Neuronal stem cell (in vitro differentiated cells): ENCODE results near the gene DNAJA3.
A peak's percentile ranks its signal among the peaks of the same experiment; 100 is the strongest.

Experiments used
- DNase-seq: peaks from one replicate; pipeline ENCODE4 v3.0.0-alpha.2; 2013; ENCODE audit warnings: low spot score
- H2AFZ ChIP-seq: one replicate; pipeline ENCODE4 v1.6.1; 2013; ENCODE audit warnings: mild to moderate bottlenecking, low read length, inconsistent platforms
- H2AK5ac ChIP-seq: 2 replicates; pipeline ENCODE4 v1.6.1; 2013; ENCODE audit warnings: low read depth, mild to moderate bottlenecking, inconsistent platforms, low read length, moderate library complexity, mixed read lengths
- H2BK120ac ChIP-seq: 2 replicates; pipeline ENCODE4 v1.6.1; 2013; ENCODE audit warnings: low read depth, mild to moderate bottlenecking, inconsistent platforms, low read length, moderate library complexity, mixed read lengths
- H2BK12ac ChIP-seq: one replicate; pipeline ENCODE4 v1.6.1; 2013; ENCODE audit warnings: low read length, inconsistent platforms
- H2BK15ac ChIP-seq: 2 replicates; pipeline ENCODE4 v1.6.1; 2013; ENCODE audit warnings: mild to moderate bottlenecking, low read length, inconsistent platforms, mixed read lengths
- H2BK5ac ChIP-seq: one replicate; pipeline ENCODE4 v1.6.1; 2013; ENCODE audit warnings: inconsistent platforms, mild to moderate bottlenecking, low read length, moderate library complexity
- H3K14ac ChIP-seq: one replicate; pipeline ENCODE4 v1.6.1; 2013; ENCODE audit warnings: low read length, inconsistent platforms
- H3K18ac ChIP-seq: 2 replicates; pipeline ENCODE4 v1.6.1; 2013; ENCODE audit warnings: low read length, inconsistent platforms
- H3K23ac ChIP-seq: 2 replicates; pipeline ENCODE4 v1.6.1; 2013; ENCODE audit warnings: low read depth, mild to moderate bottlenecking, mixed read lengths, low read length, inconsistent platforms; ENCODE audit not compliant: poor library complexity
- H3K27ac ChIP-seq: replicated peaks from 3 replicates; pipeline ENCODE4 v1.5.1; 2013; ENCODE audit warnings: low read length, inconsistent platforms
- H3K27me3 ChIP-seq, 3 experiments: 2 replicates each; pipeline ENCODE4 v1.6.1; 2013; ENCODE audit warnings: low read length in 3 of 3, mild to moderate bottlenecking in 2 of 3, inconsistent platforms in 1 of 3, low read depth in 1 of 3, mixed read lengths in 1 of 3, moderate library complexity in 1 of 3; ENCODE audit not compliant: control insufficient read depth in 3 of 3, insufficient read depth in 3 of 3
- H3K36me3 ChIP-seq, 2 donors: replicated peaks in 1 of 2; 2 replicates each; pipeline ENCODE4 v1.6.1; 2013; ENCODE audit warnings: low read length in 2 of 2; ENCODE audit not compliant: control insufficient read depth in 2 of 2, insufficient read depth in 2 of 2
- H3K4ac ChIP-seq: 2 replicates; pipeline ENCODE4 v1.6.1; 2013; ENCODE audit warnings: inconsistent platforms, mild to moderate bottlenecking, low read length, moderate library complexity
- H3K4me1 ChIP-seq, 2 donors: 1 replicate in 1 of 2; 2 replicates in 1 of 2; pipeline ENCODE4 v1.6.1; 2013; ENCODE audit warnings: low read length in 2 of 2, low read depth in 1 of 2; ENCODE audit not compliant: control insufficient read depth in 2 of 2, insufficient read depth in 1 of 2
- H3K4me2 ChIP-seq: one replicate; pipeline ENCODE4 v1.6.1; 2013; ENCODE audit warnings: mild to moderate bottlenecking, low read length, inconsistent platforms; ENCODE audit not compliant: insufficient read depth, poor library complexity, severe bottlenecking
- H3K4me3 ChIP-seq, 2 donors: 2 replicates each; pipeline ENCODE4 v1.5.1; 2013; ENCODE audit warnings: low read length in 2 of 2, mild to moderate bottlenecking in 2 of 2, inconsistent platforms in 1 of 2, moderate library complexity in 1 of 2
- H3K79me1 ChIP-seq: one replicate; pipeline ENCODE4 v1.6.1; 2013; ENCODE audit warnings: low read depth, mild to moderate bottlenecking, inconsistent platforms, low read length, moderate library complexity
- H3K9ac ChIP-seq: one replicate; pipeline ENCODE4 v1.6.1; 2013; ENCODE audit warnings: mild to moderate bottlenecking, low read depth, low read length, inconsistent platforms; ENCODE audit not compliant: poor library complexity
- H3K9me3 ChIP-seq, 2 donors: replicated peaks in 1 of 2; 2 replicates each; pipeline versions ENCODE3 to v1.6.1; 2013; ENCODE audit warnings: low read length in 2 of 2, mild to moderate bottlenecking in 2 of 2, inconsistent platforms in 1 of 2, low read depth in 1 of 2, mixed read lengths in 1 of 2, moderate library complexity in 1 of 2; ENCODE audit not compliant: control insufficient read depth in 2 of 2, insufficient read depth in 1 of 2
- H4K8ac ChIP-seq: one replicate; pipeline ENCODE4 v1.6.1; 2013; ENCODE audit warnings: low read depth, mild to moderate bottlenecking, inconsistent platforms, low read length, moderate library complexity
- H4K91ac ChIP-seq: one replicate; pipeline ENCODE4 v1.6.1; 2013; ENCODE audit warnings: low read length, low read depth, mild to moderate bottlenecking, inconsistent platforms; ENCODE audit not compliant: poor library complexity
- WGBS, 2 donors: extraction: QIAGEN DNeasy Blood & Tissue Kit; methylation state at CpG; one replicate each; pipeline ENCODE4 v1.1.7; 2013; ENCODE audit warnings: missing lambda C conversion rate in 2 of 2, mixed read lengths in 1 of 2; ENCODE audit not compliant: insufficient read length in 2 of 2, insufficient replicate concordance in 1 of 2; ENCODE audit errors: extremely low coverage in 2 of 2; 5-methylcytosine and 5-hydroxymethylcytosine counted together

The DNAJA3 gene

GRCh38 chr16:4387781-4388180, 37.9 kb upstream of the DNAJA3 start:
- Histone ChIP-seq H2AK5ac (peak overlapping the region; percentile 95), H3K4me3 (no peak overlapping the region), H2BK15ac (peak overlapping the region; percentile 89), H3K27me3 (no peaks in the 10 kb centered on the region), H2BK12ac (peak overlapping the region; percentile 73), H3K4me1 (peaks cover 44 to 46% of the 10 kb centered on the region in 2 donors), H3K23ac (peak overlapping the region; percentile 65), H2BK5ac (peak overlapping the region; percentile 83), H3K36me3 (peaks cover 5 to 8% of the 10 kb centered on the region in 2 donors), H3K9ac (peak overlapping the region; percentile 70), H3K18ac (peak overlapping the region; percentile 85), H2AFZ (no peak overlapping the region), H3K9me3 (no peaks in the 10 kb centered on the region), H4K91ac (peak overlapping the region; percentile 85), H2BK120ac (no peak overlapping the region), H3K4ac (peak overlapping the region; percentile 84), H3K4me2 (no peak overlapping the region), H3K79me1 (peaks cover 9% of the 10 kb centered on the region), H4K8ac (no peak overlapping the region), H3K14ac (no peak overlapping the region), H3K27ac (no peak overlapping the region)
- no CpG with 5 or more reads among the region's 20 CpGs for WGBS, 2 donors
- DNase-seq: no peak

- Histone ChIP-seq H2BK12ac (peak overlapping the region; percentile 46), H2AK5ac (peak overlapping the region; percentile 95), H3K9ac (no peak overlapping the region), H2BK5ac (peak overlapping the region; percentile 83), H3K4me3 (no peak overlapping the region), H3K4me1 (peaks cover 47 to 53% of the 10 kb centered on the region in 2 donors), H3K9me3 (no peaks in the 10 kb centered on the region), H3K79me1 (peaks cover 9% of the 10 kb centered on the region), H3K27me3 (no peaks in the 10 kb centered on the region), H3K27ac (no peak overlapping the region), H2BK120ac (peak overlapping the region; percentile 99), H3K36me3 (peaks cover 1 to 7% of the 10 kb centered on the region in 2 donors), H3K4me2 (no peak overlapping the region), H4K8ac (no peak overlapping the region), H2AFZ (no peak overlapping the region), H3K18ac (peak overlapping the region; percentile 87), H3K4ac (peak overlapping the region; percentile 93), H3K14ac (peak overlapping the region; percentile 25), H2BK15ac (peak overlapping the region; percentile 97), H4K91ac (no peak overlapping the region), H3K23ac (peak overlapping the region; percentile 85)
- WGBS, 2 donors: no CpG with 5 or more reads among the region's 19 CpGs
- DNase-seq: no peak
Observed at GRCh38 chr16:4388271-4389021, 37.2 kb upstream of the DNAJA3 start.

- peak overlapping the region; percentile 83 for H2BK5ac ChIP-seq
- DNase-seq: no peak
- H3K4me3 ChIP-seq: no peak overlapping the region
- peak overlapping the region; percentile 87 for H3K18ac ChIP-seq
- H3K9me3 ChIP-seq: no peaks in the 10 kb centered on the region
- H2BK120ac ChIP-seq: peak overlapping the region; percentile 99
- H3K79me1 ChIP-seq: peaks cover 8% of the 10 kb centered on the region
- peak overlapping the region; percentile 85 for H3K23ac ChIP-seq
- peak overlapping the region; percentile 46 for H2BK12ac ChIP-seq
- H2AK5ac ChIP-seq: peak overlapping the region; percentile 95
- peaks cover 0 to 1% of the 10 kb centered on the region in 2 donors for H3K36me3 ChIP-seq
- H2AFZ ChIP-seq: peak overlapping the region; percentile 42
- peak overlapping the region; percentile 36 for H3K27ac ChIP-seq
- H4K8ac ChIP-seq: no peak overlapping the region
- H3K4me2 ChIP-seq: no peak overlapping the region
- no peak overlapping the region for H4K91ac ChIP-seq
- H3K4ac ChIP-seq: peak overlapping the region; percentile 93
- peak overlapping the region; percentile 25 for H3K14ac ChIP-seq
- no peaks in the 10 kb centered on the region for H3K27me3 ChIP-seq
- WGBS, 2 donors: no CpG with 5 or more reads among the region's 27 CpGs
- H3K4me1 ChIP-seq: peaks cover 47 to 53% of the 10 kb centered on the region in 2 donors
- H3K9ac ChIP-seq: no peak overlapping the region
- H2BK15ac ChIP-seq: peak overlapping the region; percentile 97
Observed at GRCh38 chr16:4389051-4389955, 36.4 kb upstream of the DNAJA3 start.
